Measurements from ENCODE around the gene EIF3F.
A peak's percentile ranks its signal among the peaks of the same experiment; 100 is the strongest.

Gene EIF3F

DNA sequence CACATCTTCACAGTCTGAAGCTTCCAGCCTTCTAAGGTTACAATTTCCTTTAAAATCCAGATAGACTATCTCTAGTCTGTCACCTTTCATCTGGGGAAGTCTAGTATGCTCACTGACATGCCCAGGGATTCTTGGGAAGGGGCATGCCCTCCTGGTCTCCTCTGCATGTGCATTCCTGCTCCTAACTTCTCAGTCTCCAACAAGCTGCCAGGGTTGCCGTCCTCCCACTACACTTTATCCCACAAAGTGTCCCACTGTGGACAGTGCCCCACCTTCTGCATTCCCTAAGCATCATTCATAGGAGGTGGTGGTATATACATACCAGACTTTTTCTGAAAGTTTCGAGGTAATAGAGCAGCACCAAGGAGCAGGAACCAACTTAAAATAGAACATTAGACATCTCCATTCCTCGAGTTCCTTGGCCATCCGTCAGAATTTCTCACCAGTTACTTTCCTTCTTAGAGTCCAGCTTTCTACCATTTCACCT, 28.7 kb downstream of the EIF3F start:
- peaks cover 63% of the 10 kb centered on the region for H3K27me3 ChIP-seq (ENCODE audit: control insufficient read depth, insufficient read depth, low read length)
- no peak overlapping the region for H3K27ac ChIP-seq (ENCODE audit: low read length)
- H3K9ac ChIP-seq (ENCODE audit: low read length): no peak overlapping the region
- no peaks in the 10 kb centered on the region for H3K9me3 ChIP-seq (ENCODE audit: control insufficient read depth, low read depth, low read length)
- H3K36me3 ChIP-seq (ENCODE audit: control insufficient read depth, low read depth, low read length): no peaks in the 10 kb centered on the region
- peaks cover 18% of the 10 kb centered on the region for H3K4me1 ChIP-seq (ENCODE audit: control insufficient read depth, low read depth, low read length)
- peak overlapping the region; percentile 34 for H3K4me3 ChIP-seq (ENCODE audit: low read length)

DNA sequence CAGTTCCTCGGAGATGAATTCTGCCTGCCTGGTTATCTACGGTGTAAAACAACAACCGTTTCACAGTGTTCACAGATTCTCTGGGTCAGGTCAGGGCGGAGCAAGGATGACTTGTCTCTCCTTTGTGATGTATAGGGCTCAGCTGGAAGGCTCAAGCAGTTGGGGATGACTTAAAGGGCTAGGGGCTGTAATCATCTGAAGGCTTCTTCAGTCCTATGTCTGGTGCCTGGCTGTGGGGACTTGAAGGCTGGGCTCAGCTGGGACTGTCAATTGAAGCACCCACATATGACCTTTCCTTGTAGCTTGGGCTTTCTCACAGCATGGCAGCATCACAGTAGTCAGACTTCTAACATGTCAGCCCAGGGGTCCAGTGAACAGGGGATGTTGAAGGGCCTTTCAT, 29.3 kb downstream of the EIF3F start:
- H3K4me1 ChIP-seq (ENCODE audit: control insufficient read depth, low read depth, low read length): peaks cover 18% of the 10 kb centered on the region
- no peak overlapping the region for H3K9ac ChIP-seq (ENCODE audit: low read length)
- no peak overlapping the region for H3K27ac ChIP-seq (ENCODE audit: low read length)
- no peaks in the 10 kb centered on the region for H3K36me3 ChIP-seq (ENCODE audit: control insufficient read depth, low read depth, low read length)
- peaks cover 69% of the 10 kb centered on the region for H3K27me3 ChIP-seq (ENCODE audit: control insufficient read depth, insufficient read depth, low read length)
- H3K4me3 ChIP-seq (ENCODE audit: low read length): peak overlapping the region; percentile 34
- no peaks in the 10 kb centered on the region for H3K9me3 ChIP-seq (ENCODE audit: control insufficient read depth, low read depth, low read length)

DNA sequence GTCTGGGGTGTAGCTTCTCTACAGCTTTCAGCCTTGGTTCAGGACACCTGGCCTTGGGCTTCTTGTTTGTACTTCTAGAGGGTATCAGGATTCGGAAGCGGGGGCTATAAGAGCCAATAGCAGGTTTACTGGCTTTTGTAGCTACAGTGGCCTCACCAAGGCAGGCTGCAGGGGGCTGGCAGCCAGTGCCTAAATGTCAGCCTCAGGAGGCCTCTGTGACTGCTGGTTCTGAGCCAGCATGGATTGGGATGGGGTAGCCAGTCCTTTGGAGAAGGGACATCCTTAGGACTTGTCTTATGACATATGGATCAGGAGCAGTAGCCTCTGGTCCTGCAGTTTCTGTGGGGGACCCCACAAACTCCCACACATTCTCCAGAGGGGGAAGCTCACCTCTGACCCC, 29.9 kb downstream of the EIF3F start:
- Histone ChIP-seq H3K4me3 (ENCODE audit: low read length) (no peak overlapping the region), H3K9ac (ENCODE audit: low read length) (no peak overlapping the region), H3K27ac (ENCODE audit: low read length) (no peak overlapping the region), H3K27me3 (ENCODE audit: control insufficient read depth, insufficient read depth, low read length) (peaks cover 69% of the 10 kb centered on the region), H3K9me3 (ENCODE audit: control insufficient read depth, low read depth, low read length) (no peaks in the 10 kb centered on the region), H3K4me1 (ENCODE audit: control insufficient read depth, low read depth, low read length) (peaks cover 18% of the 10 kb centered on the region), H3K36me3 (ENCODE audit: control insufficient read depth, low read depth, low read length) (no peaks in the 10 kb centered on the region)

DNA sequence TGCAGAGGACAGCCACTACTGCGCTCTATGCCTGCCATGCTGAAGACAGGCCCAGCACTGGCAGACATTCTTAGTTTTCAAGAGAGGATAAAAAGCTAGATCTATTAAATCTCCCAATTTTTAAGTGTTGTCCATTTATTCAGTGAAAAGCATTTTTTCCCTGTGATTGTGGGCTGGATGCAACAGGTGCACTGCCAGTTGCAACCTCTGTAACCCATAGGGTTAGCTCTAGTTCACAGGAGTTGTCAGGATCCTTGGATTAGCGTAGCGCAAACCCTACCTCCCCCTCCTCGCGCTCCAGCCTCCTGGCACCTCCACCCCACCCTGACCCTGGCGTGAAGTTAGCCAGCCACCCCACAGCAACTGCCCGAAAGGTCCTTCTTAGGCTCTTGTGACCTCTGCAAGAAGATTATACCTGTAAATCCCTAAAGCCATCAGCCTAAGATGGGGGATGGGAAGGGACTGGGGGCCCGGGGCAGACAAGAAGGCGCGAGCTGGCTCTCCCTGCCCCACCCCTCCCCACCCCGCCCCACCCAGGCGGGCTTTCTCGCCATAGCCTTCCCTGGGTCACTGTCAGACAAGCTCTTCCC, 30.9 kb downstream of the EIF3F start:
- Histone ChIP-seq H3K4me3 (ENCODE audit: low read length) (peak overlapping the region; percentile 64), H3K27me3 (ENCODE audit: control insufficient read depth, insufficient read depth, low read length) (peaks cover 69% of the 10 kb centered on the region), H3K36me3 (ENCODE audit: control insufficient read depth, low read depth, low read length) (no peaks in the 10 kb centered on the region), H3K9ac (ENCODE audit: low read length) (peak overlapping the region; percentile 44), H3K27ac (ENCODE audit: low read length) (no peak overlapping the region), H3K9me3 (ENCODE audit: control insufficient read depth, low read depth, low read length) (no peaks in the 10 kb centered on the region), H3K4me1 (ENCODE audit: control insufficient read depth, low read depth, low read length) (peaks cover 18% of the 10 kb centered on the region)

DNA sequence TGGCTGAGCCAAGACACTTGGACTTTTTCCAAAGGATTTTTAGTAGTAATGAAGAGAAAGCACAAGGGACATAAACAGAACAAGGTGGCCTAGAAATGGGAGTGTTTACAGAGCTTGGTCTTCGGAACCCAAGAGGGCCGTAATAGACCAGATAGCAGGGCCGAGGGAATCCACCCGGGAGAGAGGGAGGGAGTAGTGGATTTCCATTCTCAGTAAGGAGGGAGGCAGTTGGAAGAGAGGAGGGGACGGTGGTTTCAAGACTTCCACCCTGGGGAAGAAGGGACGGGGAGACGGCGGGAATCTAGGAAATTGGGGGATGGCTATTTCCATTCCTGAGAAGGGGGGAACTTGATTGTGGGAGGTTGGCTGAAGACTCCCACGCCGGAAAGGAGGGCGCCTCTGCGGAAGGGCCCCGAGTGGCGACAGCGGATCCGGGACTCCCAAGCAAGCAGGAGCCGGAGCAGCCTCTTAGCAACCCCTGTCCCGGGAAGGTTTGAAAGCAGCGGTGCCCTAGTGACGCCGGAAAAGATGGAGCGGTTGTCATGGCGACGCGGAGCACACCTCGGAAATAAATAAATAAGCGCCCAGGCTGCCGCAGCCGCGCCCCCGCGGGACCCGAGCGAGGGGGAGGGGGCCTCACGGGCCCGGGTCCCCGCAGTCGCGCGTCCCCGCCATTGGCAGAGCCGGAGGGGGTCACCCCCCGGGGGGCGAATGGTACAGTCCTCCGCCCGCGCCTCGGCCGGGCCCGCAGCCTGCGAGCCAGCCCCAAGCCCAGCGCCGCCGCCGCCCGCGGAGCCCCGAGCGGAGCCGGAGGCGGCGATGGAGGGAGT, 31.6 kb downstream of the EIF3F start:
- no peak overlapping the region for H3K27ac ChIP-seq (ENCODE audit: low read length)
- peaks cover 69% of the 10 kb centered on the region for H3K27me3 ChIP-seq (ENCODE audit: control insufficient read depth, insufficient read depth, low read length)
- peak overlapping the region; percentile 64 for H3K4me3 ChIP-seq (ENCODE audit: low read length)
- H3K9ac ChIP-seq (ENCODE audit: low read length): peak overlapping the region; percentile 44
- peaks cover 18% of the 10 kb centered on the region for H3K4me1 ChIP-seq (ENCODE audit: control insufficient read depth, low read depth, low read length)
- no peaks in the 10 kb centered on the region for H3K9me3 ChIP-seq (ENCODE audit: control insufficient read depth, low read depth, low read length)
- H3K36me3 ChIP-seq (ENCODE audit: control insufficient read depth, low read depth, low read length): no peaks in the 10 kb centered on the region

DNA sequence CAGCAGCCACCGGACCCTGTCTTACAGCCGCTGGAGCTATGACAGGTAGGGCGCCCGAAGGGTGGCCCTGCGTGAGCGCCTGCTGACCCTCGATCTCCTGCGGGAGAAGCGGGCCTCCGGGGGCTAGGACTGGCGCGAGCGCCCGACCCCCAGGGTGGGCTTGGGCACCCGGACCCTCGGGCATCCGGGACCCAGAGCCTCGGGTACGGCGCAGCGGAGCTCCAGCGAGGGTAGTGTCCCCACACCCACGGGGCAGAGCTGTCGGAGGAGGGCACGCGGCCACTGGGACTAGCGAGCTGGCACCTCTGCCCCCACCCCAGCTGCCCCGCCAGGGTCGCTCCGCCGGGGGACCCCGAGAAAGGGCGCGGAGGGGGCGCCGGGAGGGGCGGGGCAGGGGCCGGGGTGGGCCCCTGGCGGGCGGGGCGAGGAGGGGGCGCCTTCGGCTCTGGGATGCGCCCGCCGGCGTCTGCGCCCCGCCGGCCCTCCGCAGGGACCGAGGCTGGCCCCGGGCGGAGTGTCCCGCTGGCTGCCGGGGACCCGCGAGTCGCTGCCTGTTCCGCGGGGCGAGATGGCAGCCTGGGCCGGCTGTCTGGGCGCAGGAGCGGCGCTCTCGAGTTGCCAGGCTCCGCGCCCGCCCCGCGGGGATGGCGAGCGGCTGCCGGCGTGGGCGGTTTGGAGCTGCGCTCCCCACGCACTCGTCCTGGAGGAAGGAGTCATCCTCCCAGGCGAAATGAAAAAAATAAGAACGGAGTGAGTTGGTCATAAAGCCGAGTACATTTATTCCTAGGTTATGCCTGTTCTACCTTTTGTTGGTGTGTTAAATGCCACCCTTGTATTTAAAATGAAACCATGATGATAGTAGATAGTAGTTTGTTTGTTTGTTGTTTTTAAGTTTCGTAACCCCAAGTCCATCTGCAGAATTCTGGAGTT, 32.4 kb downstream of the EIF3F start:
- Histone ChIP-seq H3K9me3 (ENCODE audit: control insufficient read depth, low read depth, low read length) (no peaks in the 10 kb centered on the region), H3K9ac (ENCODE audit: low read length) (peak overlapping the region; percentile 44), H3K4me1 (ENCODE audit: control insufficient read depth, low read depth, low read length) (peaks cover 18% of the 10 kb centered on the region), H3K4me3 (ENCODE audit: low read length) (peak overlapping the region; percentile 64), H3K27me3 (ENCODE audit: control insufficient read depth, insufficient read depth, low read length) (peaks cover 69% of the 10 kb centered on the region), H3K27ac (ENCODE audit: low read length) (no peak overlapping the region), H3K36me3 (ENCODE audit: control insufficient read depth, low read depth, low read length) (no peaks in the 10 kb centered on the region)

DNA sequence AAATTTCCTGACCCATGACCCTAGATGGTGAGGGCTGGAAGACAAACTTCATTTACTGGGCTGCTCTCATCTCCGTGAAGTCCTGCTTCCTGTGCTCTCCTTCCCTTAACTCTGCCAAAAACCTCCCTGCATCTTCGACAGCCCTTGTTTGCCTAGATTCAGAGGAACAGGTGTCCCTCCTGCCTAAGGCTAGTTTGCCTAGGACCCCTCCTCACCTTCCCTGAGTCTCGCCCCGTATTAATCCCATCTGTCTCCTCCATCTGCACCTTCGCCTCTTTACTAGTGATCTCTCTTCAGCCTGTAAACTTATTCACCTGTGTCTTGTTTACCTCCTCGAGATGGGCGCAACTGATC, 33.1 kb downstream of the EIF3F start:
- H3K4me3 ChIP-seq (ENCODE audit: low read length): peak overlapping the region; percentile 52
- H3K9ac ChIP-seq (ENCODE audit: low read length): no peak overlapping the region
- no peak overlapping the region for H3K27ac ChIP-seq (ENCODE audit: low read length)
- H3K27me3 ChIP-seq (ENCODE audit: control insufficient read depth, insufficient read depth, low read length): peaks cover 64% of the 10 kb centered on the region
- no peaks in the 10 kb centered on the region for H3K36me3 ChIP-seq (ENCODE audit: control insufficient read depth, low read depth, low read length)
- no peaks in the 10 kb centered on the region for H3K9me3 ChIP-seq (ENCODE audit: control insufficient read depth, low read depth, low read length)
- peaks cover 18% of the 10 kb centered on the region for H3K4me1 ChIP-seq (ENCODE audit: control insufficient read depth, low read depth, low read length)

DNA sequence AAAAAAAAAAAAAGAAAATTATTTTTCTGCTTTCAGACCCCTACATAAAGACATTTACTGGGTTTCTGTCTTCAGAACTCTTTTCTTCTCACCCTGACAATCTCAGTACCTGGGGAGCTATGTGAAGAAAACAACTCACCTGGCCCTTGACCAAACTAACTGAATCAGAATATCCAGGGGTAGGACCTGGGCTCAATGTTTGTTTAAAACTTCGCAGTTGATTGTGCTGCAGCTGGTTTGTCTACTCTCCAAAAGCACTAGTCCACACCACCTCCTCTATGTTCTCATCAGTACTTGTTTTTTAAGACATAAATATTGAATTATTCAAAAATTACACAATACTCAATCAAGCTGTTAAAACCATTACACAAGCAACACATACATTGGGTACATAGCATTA, 34.8 kb downstream of the EIF3F start:
- H3K4me1 ChIP-seq (ENCODE audit: control insufficient read depth, low read depth, low read length): peaks cover 4% of the 10 kb centered on the region
- no peaks in the 10 kb centered on the region for H3K9me3 ChIP-seq (ENCODE audit: control insufficient read depth, low read depth, low read length)
- H3K4me3 ChIP-seq (ENCODE audit: low read length): no peak overlapping the region
- no peak overlapping the region for H3K9ac ChIP-seq (ENCODE audit: low read length)
- peaks cover 51% of the 10 kb centered on the region for H3K27me3 ChIP-seq (ENCODE audit: control insufficient read depth, insufficient read depth, low read length)
- H3K36me3 ChIP-seq (ENCODE audit: control insufficient read depth, low read depth, low read length): no peaks in the 10 kb centered on the region
- H3K27ac ChIP-seq (ENCODE audit: low read length): no peak overlapping the region

DNA sequence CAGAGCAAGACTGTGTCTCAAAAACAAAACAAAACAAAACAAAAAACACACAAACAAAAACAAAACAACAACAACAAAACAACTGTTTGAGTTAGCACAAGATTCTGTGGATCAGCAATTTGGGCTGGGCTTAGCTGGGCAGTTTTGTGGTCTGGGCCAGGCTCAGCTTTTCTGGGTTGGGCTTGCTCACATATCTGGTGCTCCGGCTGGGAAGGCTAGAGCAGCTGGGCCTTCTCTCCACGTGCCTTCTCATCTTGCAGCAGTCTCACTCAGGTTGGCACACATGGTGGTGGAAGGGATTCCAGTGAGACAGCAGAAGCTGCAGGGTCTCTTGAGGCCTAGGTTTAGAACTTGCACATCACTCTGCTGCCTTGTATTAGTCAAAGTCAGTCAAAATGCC, 35.7 kb downstream of the EIF3F start:
- Histone ChIP-seq H3K36me3 (ENCODE audit: control insufficient read depth, low read depth, low read length) (no peaks in the 10 kb centered on the region), H3K4me3 (ENCODE audit: low read length) (no peak overlapping the region), H3K4me1 (ENCODE audit: control insufficient read depth, low read depth, low read length) (peaks cover 4% of the 10 kb centered on the region), H3K27ac (ENCODE audit: low read length) (no peak overlapping the region), H3K27me3 (ENCODE audit: control insufficient read depth, insufficient read depth, low read length) (peaks cover 42% of the 10 kb centered on the region), H3K9me3 (ENCODE audit: control insufficient read depth, low read depth, low read length) (no peaks in the 10 kb centered on the region), H3K9ac (ENCODE audit: low read length) (no peak overlapping the region)

DNA sequence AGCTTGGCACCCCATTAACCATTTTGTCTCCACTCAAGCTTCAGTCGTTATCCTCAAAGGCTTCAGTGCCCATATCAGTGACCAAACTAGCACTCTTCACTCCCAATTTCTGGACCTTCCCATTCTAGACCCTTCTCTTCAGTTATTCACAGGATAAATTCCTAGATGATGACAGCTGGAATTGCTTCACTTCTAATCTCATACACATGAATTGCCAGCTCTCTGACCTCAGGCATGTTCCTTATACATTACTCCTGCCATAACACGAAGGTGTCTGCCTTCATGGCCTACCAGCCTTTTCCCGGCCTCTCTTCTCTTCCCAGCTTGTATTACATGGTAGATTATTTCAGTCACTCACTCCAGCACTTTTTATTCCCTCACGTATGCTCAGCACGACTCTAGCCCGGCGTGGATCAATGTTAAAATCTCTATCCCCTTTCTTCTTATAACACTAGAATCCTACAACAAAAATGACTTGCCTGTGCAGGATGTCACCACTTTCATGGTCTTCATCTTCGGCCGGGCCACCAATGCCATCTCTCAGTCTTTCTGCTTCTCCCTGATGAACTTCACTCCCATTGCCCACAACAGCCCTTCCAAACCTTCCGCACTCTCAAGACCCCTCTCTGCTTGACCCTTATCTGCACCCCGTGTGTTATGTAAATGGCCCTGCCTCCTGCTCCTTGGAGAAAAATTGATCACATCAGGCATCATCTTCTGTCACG, 36.9 kb downstream of the EIF3F start:
- H3K27ac ChIP-seq (ENCODE audit: low read length): no peak overlapping the region
- H3K4me3 ChIP-seq (ENCODE audit: low read length): no peak overlapping the region
- H3K9me3 ChIP-seq (ENCODE audit: control insufficient read depth, low read depth, low read length): no peaks in the 10 kb centered on the region
- no peaks in the 10 kb centered on the region for H3K36me3 ChIP-seq (ENCODE audit: control insufficient read depth, low read depth, low read length)
- H3K9ac ChIP-seq (ENCODE audit: low read length): no peak overlapping the region
- H3K27me3 ChIP-seq (ENCODE audit: control insufficient read depth, insufficient read depth, low read length): peaks cover 31% of the 10 kb centered on the region
- no peaks in the 10 kb centered on the region for H3K4me1 ChIP-seq (ENCODE audit: control insufficient read depth, low read depth, low read length)

DNA sequence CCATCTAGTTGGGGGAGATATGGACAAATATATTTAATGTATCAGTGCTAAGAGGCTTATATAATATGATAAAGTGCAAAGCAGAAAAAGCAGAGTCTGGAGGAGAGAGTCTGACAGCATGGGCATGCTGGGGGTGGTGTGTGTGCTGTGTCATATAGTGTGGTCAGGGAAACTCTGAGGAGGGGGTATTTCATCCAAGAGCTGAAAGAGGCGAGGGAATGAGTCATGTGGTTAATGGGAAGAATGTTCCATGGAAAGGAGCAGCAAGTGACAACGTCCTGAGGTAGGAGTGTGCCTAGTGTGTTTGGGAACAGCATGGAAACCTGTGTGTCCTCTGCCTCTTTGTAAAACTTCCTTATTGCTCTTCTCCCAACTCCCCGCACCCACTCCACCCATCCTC, 38.0 kb downstream of the EIF3F start:
- Histone ChIP-seq H3K36me3 (ENCODE audit: control insufficient read depth, low read depth, low read length) (no peaks in the 10 kb centered on the region), H3K9ac (ENCODE audit: low read length) (no peak overlapping the region), H3K4me3 (ENCODE audit: low read length) (no peak overlapping the region), H3K4me1 (ENCODE audit: control insufficient read depth, low read depth, low read length) (no peaks in the 10 kb centered on the region), H3K27me3 (ENCODE audit: control insufficient read depth, insufficient read depth, low read length) (peaks cover 19% of the 10 kb centered on the region), H3K27ac (ENCODE audit: low read length) (no peak overlapping the region), H3K9me3 (ENCODE audit: control insufficient read depth, low read depth, low read length) (no peaks in the 10 kb centered on the region)
